ENCODE data around the gene TEX38.

TEX38 gene

GRCh38 chr1:46646331-46646730, 25.3 kb upstream of the TEX38 start:
- no peak for ATAC-seq
- TF ChIP-seq POU6F1 (CRISPR knock-in tag; IDR thresholded peaks at IDR 0.05; ENCODE audit: borderline replicate concordance, low read depth) (no peak), ISL1 (CRISPR knock-in tag; IDR thresholded peaks at IDR 0.05) (peak; percentile 26; the same call in 1 of the 2 replicates), ESRRG (CRISPR knock-in tag; IDR thresholded peaks at IDR 0.05) (no peak), TCF4 (CRISPR knock-in tag; IDR thresholded peaks at IDR 0.05; ENCODE audit: borderline replicate concordance) (no peak), ZC3H10 (CRISPR knock-in tag; IDR thresholded peaks at IDR 0.05) (no peak)

GRCh38 chr1:46646844-46647243, 24.8 kb upstream of the TEX38 start:
- TF ChIP-seq ZFP3 (CRISPR knock-in tag; IDR thresholded peaks at IDR 0.05) (no peak), ZFP30 (CRISPR knock-in tag; IDR thresholded peaks at IDR 0.05) (no peak), TSHZ2 (CRISPR knock-in tag; IDR thresholded peaks at IDR 0.05) (no peak), ARNTL (CRISPR knock-in tag; IDR thresholded peaks at IDR 0.05; ENCODE audit: borderline replicate concordance, low read depth) (no peak), GLIS3 (CRISPR knock-in tag; IDR thresholded peaks at IDR 0.05) (no peak), ZNF565 (CRISPR knock-in tag; conservative IDR thresholded peaks at IDR 0.05; ENCODE audit: low read depth) (no peak), POU6F1 (CRISPR knock-in tag; IDR thresholded peaks at IDR 0.05; ENCODE audit: borderline replicate concordance, low read depth) (no peak), ESRRG (CRISPR knock-in tag; IDR thresholded peaks at IDR 0.05) (no peak), TOX (CRISPR knock-in tag; IDR thresholded peaks at IDR 0.05; ENCODE audit: borderline replicate concordance) (no peak), CREB5 (CRISPR knock-in tag; IDR thresholded peaks at IDR 0.05; ENCODE audit: low read depth) (no peak), BACH2 (CRISPR knock-in tag; IDR thresholded peaks at IDR 0.05; ENCODE audit: borderline replicate concordance) (no peak), ZNF70 (CRISPR knock-in tag; IDR thresholded peaks at IDR 0.05) (no peak), OSR1 (CRISPR knock-in tag; IDR thresholded peaks at IDR 0.05) (no peak)
- no peak for ATAC-seq

GRCh38 chr1:46647611-46648010, 24.0 kb upstream of the TEX38 start:
- no peak for ATAC-seq
- TF ChIP-seq TCF4 (CRISPR knock-in tag; IDR thresholded peaks at IDR 0.05; ENCODE audit: borderline replicate concordance) (no peak), CREB5 (CRISPR knock-in tag; IDR thresholded peaks at IDR 0.05; ENCODE audit: low read depth) (no peak), ISL1 (CRISPR knock-in tag; IDR thresholded peaks at IDR 0.05) (no peak), GLIS3 (CRISPR knock-in tag; IDR thresholded peaks at IDR 0.05) (no peak), OSR1 (CRISPR knock-in tag; IDR thresholded peaks at IDR 0.05) (no peak), ZFP3 (CRISPR knock-in tag; IDR thresholded peaks at IDR 0.05) (no peak), POU6F1 (CRISPR knock-in tag; IDR thresholded peaks at IDR 0.05; ENCODE audit: borderline replicate concordance, low read depth) (no peak), ZNF8 (CRISPR knock-in tag; IDR thresholded peaks at IDR 0.05) (no peak), RARB (CRISPR knock-in tag; IDR thresholded peaks at IDR 0.05) (no peak), TSHZ2 (CRISPR knock-in tag; IDR thresholded peaks at IDR 0.05) (no peak), CSDC2 (CRISPR knock-in tag; IDR thresholded peaks at IDR 0.05) (no peak), PPARA (CRISPR knock-in tag; IDR thresholded peaks at IDR 0.05; ENCODE audit: borderline replicate concordance) (no peak), ZC3H10 (CRISPR knock-in tag; IDR thresholded peaks at IDR 0.05) (no peak), ARNTL (CRISPR knock-in tag; IDR thresholded peaks at IDR 0.05; ENCODE audit: borderline replicate concordance, low read depth) (no peak)

All from SK-N-SH treated with all-trans-retinoic acid at 6 μM for 48 hours (cell line).